ENCODE results near the gene ME2. TPM values are rescaled to one million over a fixed set of nuclear protein-coding genes. Genes with fewer than 3 reads are reported as not detected.
A peak's percentile ranks its signal among the peaks of the same experiment; 100 is the strongest.

ME2 gene
- total and polyA plus RNA-seq, 8 donors = 16.6 to 100 (median 58.5) TPM

GRCh38 chr18:50848061-50848551, 30.8 kb upstream of the ME2 start:
- DNase-seq = no peak
- WGBS, 5 donors = 76 to 90% (median 81%) methylated on average over 7 of the region's 7 CpGs
- Histone ChIP-seq H3K27ac (no peak overlapping the region), H3K4me3 (no peak overlapping the region), H3K9me3 (no peaks in the 10 kb centered on the region), H3K36me3 (no peaks in the 10 kb centered on the region), H3K4me1 (peaks cover 0 to under 1% (median 0%) of the 10 kb centered on the region in 4 donors), H3K27me3 (no peaks in the 10 kb centered on the region)
- TF ChIP-seq EP300 (IDR thresholded peaks at IDR 0.05) (no peak), POLR2A (IDR thresholded peaks at IDR 0.05) (no peak)
- intact Hi-C loops (cut with DNase I; ENCODE audit: low total_unique reads) = no loop called here

GRCh38 chr18:50848991-50849390, 29.9 kb upstream of the ME2 start:
- TF ChIP-seq POLR2AphosphoS5 (IDR thresholded peaks at IDR 0.05) (no peak), EP300 (IDR thresholded peaks at IDR 0.05) (no peak), POLR2A (IDR thresholded peaks at IDR 0.05) (no peak), CTCF (IDR thresholded peaks at IDR 0.05) (no peak)
- Histone ChIP-seq H3K4me3 (no peak overlapping the region), H3K36me3 (no peaks in the 10 kb centered on the region), H3K27me3 (no peaks in the 10 kb centered on the region), H3K4me1 (peaks cover 0 to 9% (median 1%) of the 10 kb centered on the region in 4 donors), H3K27ac (peak overlapping the region in 1 of 5 donors; percentile 16), H3K9me3 (no peaks in the 10 kb centered on the region)
- intact Hi-C loops (cut with DNase I; ENCODE audit: low total_unique reads) = no loop called here
- 86 to 100% (median 96%) methylated on average over 1 of the region's 1 CpG for WGBS, 5 donors
- no peak for DNase-seq

- H3K4me3 ChIP-seq = no peak overlapping the region
- no peaks in the 10 kb centered on the region for H3K36me3 ChIP-seq
- DNase-seq = no peak
- WGBS, 5 donors = 81 to 89% (median 84%) methylated on average over 3 of the region's 3 CpGs
- no peak overlapping the region for H3K27ac ChIP-seq
- intact Hi-C loops (cut with DNase I; ENCODE audit: low total_unique reads) = no loop called here
- H3K27me3 ChIP-seq = no peaks in the 10 kb centered on the region
- H3K4me1 ChIP-seq = peaks cover under 1 to 14% (median 5%) of the 10 kb centered on the region in 4 donors
- no peaks in the 10 kb centered on the region for H3K9me3 ChIP-seq
- TF ChIP-seq CTCF (IDR thresholded peaks at IDR 0.05) = no peak
- TF ChIP-seq POLR2AphosphoS5 (IDR thresholded peaks at IDR 0.05) = no peak
Observed at GRCh38 chr18:50849419-50849821, 29.5 kb upstream of the ME2 start.

- Histone ChIP-seq H3K9me3 (no peaks in the 10 kb centered on the region), H3K4me3 (no peak overlapping the region), H3K27me3 (no peaks in the 10 kb centered on the region), H3K27ac (no peak overlapping the region), H3K4me1 (peaks cover 5 to 22% (median 7%) of the 10 kb centered on the region in 4 donors), H3K36me3 (no peaks in the 10 kb centered on the region)
- WGBS, 5 donors = 94 to 100% (median 100%) methylated on average over 3 to 5 of the region's 5 CpGs
- DNase-seq = no peak
- TF ChIP-seq CTCF (IDR thresholded peaks at IDR 0.05) (no peak), EP300 (IDR thresholded peaks at IDR 0.05) (no peak), POLR2A (IDR thresholded peaks at IDR 0.05) (no peak), POLR2AphosphoS5 (IDR thresholded peaks at IDR 0.05) (no peak)
- intact Hi-C loops (cut with DNase I; ENCODE audit: low total_unique reads) = no loop called here
Observed at GRCh38 chr18:50850307-50851065, 28.4 kb upstream of the ME2 start.

GRCh38 chr18:50853863-50854271, 25.1 kb upstream of the ME2 start:
- peak in 1 of 3 donors; percentile 53 for TF ChIP-seq POLR2AphosphoS5 (IDR thresholded peaks at IDR 0.05)
- TF ChIP-seq POLR2A (IDR thresholded peaks at IDR 0.05) = no peak
- WGBS, 5 donors = 44 to 51% (median 49%) methylated on average over 6 of the region's 6 CpGs
- no peaks in the 10 kb centered on the region for H3K36me3 ChIP-seq
- H3K27me3 ChIP-seq = no peaks in the 10 kb centered on the region
- no peak overlapping the region for H3K4me3 ChIP-seq
- intact Hi-C loops (cut with DNase I; ENCODE audit: low total_unique reads) = no loop called here
- no peaks in the 10 kb centered on the region for H3K9me3 ChIP-seq
- DNase-seq = peak; percentile 29 to 54
- H3K4me1 ChIP-seq = peaks cover 5 to 22% (median 7%) of the 10 kb centered on the region in 4 donors
- peak overlapping the region in 3 of 5 donors; percentile 14 to 79 (median 60) for H3K27ac ChIP-seq

All from stomach (tissue), 9 donors.